GM21381 (cell line): ENCODE measurements around the gene ATXN1L.
"Not testable (repeated sequence)": the region's sequence is repeated elsewhere in the genome, so short reads cannot be mapped to it uniquely, and the experiment has no call there.

ENCODE experiments used
- ATAC-seq: cut with Tn5 transposase; IDR thresholded peaks from one replicate; pipeline ENCODE4 v1.9.1; 2021; ENCODE audit warnings: mild to moderate bottlenecking, moderate library complexity; ENCODE audit not compliant: unreplicated experiment

Gene ATXN1L

DNA sequence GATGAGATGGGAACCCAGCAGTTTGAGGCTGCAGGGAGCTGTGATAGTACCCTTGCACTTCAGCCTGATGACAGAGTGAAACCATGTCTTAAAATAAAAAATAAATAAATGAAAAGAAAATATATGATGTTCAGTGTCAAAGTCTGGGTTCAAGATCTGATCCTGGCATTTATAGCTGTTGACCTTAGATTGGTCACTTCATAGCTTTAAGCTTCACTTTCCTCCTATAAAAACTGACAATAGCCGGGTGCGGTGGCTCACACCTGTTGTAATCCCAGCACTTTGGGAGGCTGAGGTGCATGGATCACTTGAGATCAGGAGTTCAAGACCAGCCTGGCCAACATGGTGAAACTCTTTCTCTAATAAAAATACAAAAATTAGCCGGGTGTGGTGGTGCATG is 43.4 kb downstream of the ATXN1L start:
- no peak for ATAC-seq

DNA sequence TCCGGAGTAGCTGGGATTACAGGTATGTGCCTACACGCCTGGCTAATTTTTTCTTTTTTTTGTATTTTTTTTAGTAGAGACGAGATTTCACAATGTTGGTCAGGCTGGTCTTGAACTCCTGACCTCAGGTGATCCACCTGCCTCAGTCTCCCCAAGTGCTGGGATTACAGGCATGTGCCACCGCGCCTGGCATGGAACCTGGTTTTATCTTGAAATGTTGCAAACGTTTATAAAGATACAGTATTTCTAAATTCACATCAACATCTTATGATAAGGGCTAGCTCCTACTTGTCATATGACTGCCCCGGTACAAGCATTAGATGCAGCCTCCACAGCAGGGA is 48.1 kb downstream of the ATXN1L start:
- no peak for ATAC-seq

DNA sequence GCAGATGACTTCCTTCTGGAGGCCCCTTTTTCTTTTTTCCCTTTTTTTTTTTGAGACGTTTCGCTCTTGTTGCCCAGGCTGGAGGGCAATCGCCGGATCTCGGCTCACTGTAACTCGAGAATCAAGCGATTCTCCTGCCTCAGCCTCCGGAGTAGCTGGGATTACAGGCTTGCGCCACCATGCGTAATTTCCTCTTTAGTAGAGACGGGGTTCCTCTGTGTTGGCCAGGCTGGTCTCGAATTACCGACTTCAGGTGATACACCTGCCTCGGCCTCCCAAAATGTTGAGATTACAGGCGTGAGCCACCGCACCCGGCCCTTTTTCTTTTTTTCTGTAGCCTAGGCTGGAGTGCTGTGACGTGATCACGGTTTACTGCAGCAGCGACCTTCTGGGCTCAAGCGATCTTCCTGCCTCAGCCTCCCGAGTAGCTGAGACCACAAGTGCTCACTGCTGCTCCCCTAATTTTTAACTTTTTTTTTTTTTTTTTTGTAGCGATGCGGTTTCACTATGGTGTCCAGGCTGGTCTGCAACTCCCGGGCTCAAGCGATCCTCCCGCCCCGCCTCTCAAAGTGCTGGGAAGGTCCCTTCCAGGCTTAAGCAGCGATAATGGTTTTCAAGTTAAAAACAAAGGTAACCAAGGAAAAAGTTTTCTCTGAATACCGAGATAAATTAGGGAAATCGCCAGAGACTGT is 48.6 kb downstream of the ATXN1L start:
- peak; percentile 12 for ATAC-seq

DNA sequence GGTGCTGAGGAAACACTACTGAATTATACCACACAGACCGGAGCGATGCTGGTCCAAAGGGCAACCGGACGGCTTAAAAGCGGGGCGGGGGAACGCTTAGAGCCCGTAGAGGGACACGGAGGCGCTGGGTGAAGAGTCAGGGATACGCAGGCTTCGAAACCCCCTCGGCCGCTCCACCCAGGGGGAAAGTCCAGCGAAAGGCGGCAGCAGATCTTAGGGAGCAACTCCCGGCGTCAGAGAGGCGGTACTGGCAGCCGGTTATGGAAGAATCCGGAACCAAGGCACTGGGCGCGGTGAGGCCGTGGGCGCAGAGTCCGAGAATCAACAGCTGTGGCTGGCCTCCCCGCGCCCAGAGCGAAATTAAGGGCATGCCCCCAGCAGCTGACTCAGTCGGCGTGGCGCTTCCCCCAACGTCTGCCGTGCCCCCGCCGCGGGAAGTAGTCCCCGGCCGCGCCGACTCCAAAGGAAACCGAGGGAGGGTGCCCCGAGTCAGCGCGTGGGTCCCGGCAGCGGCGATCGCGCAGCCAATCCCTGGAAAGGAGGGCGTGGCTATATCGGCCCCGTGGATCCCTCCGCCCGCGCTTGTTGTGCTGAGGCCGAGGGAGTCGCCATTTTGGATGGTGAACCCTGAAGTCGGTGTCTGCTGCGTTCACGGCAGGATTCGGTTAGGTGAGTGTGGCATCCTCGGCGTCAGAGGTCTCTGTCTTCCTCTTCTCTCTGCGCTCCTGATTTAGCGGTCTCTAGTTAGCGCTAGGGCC is 49.3 kb downstream of the ATXN1L start, which contains the start of gene IST1:
Gene IST1 (plus strand): TSS at position 611 of the 758 bp plus-strand sequence. CDS start 20,110 bp downstream, outside the sequence.
- peak; percentile 90 for ATAC-seq

DNA sequence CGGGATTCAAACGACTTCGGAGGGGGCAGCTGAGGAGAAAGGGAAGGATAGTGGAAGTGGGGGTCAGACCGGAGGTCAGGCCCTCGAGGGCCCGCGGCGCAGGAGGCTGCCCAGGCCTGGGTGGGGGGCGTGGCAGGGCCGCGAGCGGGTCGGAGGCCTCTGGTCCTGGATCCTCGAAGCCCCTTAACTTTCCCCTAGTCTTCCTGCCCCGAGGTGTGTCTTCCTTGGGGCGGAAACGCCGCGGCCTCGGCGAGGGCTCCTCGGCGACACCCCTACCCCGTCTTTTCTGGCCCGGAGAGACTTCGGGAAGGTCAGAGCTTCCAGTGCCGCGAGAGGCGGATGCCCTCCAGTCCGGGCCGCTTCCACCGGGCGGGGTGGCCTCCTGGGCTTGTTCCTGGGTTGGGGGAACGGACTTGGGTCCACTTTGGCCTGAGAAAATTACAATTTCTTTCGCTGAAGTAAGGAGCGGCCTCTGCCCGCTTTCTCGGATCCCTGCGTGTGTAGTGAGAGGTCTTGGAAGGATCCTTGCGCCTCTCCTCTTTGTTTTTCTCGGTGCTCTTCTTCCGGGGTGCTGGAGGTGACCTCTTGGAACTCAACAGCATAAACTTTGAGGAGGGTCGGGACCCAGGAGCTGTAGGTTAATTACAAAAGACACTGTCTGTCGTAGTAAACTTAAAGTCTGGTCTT is 50.0 kb downstream of the ATXN1L start:
- peak; percentile 22 for ATAC-seq

DNA sequence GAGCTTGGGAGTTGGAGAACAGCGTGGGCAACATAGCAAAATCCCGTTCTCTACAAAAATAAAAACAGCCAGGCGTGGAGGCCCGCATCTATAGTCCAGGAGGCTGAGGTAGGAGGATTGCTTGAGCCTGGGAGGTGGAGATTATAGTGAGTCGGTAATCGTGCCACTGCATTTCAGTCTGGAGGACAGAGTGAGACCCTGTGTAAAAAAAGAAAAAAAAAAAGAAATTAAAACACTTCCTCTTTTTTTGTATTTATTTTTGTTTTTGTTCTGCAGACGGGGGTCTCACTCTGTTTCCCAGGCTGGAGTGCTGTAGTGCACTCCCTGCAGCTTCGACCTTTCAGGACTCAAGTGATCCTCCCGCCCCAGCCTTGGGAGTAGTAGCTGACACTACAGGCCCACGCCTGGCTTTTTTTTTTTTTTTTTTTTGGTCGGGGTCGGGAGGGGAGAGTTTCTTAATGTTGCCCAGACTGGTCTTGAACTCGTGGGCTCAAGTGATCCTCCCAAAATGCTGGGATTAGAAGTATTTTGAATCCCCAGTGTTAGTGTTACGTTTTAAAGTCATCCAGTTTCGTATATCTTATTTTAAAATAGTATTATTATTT is 51.1 kb downstream of the ATXN1L start:
- no peak for ATAC-seq

DNA sequence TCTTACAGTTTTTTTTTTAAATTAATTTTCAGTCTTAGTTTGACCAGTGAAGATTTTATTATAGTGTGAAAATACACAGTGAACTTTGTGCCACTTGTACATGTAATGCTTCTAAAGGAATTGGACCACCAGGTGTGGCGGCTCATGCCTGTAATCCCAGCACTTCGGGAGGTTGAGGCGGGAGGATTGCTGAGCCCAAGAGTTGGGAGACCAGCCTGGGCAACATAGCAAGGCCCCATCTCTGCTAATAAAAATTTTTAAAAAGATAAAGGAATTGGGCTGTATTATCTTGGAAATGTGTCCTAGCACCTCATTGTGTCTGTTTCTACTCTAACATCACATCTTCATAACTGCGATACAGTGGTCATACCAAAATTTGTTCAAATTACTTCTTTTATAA is 53.4 kb downstream of the ATXN1L start:
- no peak for ATAC-seq

- ATAC-seq, result no peak
These were observed 57.0 kb downstream of the ATXN1L start for GRCh38 chr16:71902656-71903365.

- ATAC-seq, result no peak
These were observed 57.8 kb downstream of the ATXN1L start for GRCh38 chr16:71903608-71904007.

DNA sequence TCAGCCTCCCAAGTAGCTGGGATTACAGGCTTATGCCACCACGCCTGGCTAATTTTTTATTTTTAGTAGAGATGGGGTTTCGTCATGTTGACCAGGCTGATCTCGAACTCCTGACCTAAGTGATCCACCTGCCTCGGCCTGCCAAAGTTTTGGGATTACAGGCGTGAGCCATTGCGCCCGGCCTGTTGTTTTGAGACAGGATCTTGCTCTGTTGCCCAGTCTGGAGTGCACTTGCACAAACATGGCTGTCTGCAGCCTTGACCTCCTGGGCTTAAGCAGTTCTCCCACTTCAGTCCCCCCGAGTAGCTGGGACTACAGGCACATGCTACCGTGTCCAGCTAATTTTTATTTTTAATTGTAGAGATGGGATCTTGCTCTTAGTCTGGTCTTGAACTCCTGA is 58.5 kb downstream of the ATXN1L start:
- no peak for ATAC-seq

- ATAC-seq, result not testable (repeated sequence)
These were observed 60.0 kb downstream of the ATXN1L start for GRCh38 chr16:71905765-71906164.
